NCI-H1930 (cell line): Measurements from ENCODE around the gene PAPOLA.
A peak's percentile ranks its signal among the peaks of the same experiment; 100 is the strongest.
"Not testable (repeated sequence)": the region's sequence is repeated elsewhere in the genome, so short reads cannot be mapped to it uniquely, and the experiment has no call there.

Source experiments
- DNase-seq, 2 experiments: peaks; one replicate each; lab custom pipeline; 2025; lab: John Stamatoyannopoulos, UW

The PAPOLA gene

DNA sequence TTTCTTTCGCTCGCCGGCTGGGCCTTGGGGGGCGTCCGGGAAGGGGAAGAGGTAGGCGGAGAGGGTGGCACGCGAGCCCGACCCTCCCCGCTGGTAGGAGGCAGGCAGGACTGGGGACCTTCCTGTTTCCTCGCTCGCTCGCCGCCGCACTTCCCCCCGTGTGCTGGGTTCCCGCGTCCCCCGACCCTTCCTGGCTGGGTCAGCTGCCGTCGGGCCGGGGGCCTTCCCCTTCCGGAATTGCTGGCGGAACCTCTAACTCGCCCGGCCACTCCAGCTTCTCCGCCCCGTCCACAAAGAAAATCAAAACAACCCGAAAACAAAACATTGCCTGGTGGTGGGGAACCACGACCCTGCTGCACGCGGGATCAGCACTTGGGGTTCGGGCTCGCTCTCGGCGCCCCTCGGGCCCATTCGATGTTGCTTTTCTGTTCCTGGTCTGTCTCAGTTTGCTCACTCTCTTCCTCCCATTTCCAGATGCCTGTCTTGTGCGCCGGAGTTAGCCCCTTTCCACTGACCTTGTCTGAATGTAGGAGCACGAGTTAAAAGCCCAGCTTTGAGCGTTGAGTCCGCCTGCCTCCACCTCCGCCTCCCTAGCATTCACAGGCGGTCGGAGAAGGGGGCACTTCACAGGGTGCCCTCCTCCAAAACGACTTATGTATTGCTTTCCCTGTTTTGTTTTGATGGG is 581 bp downstream of the PAPOLA start:
- no peak for DNase-seq

DNA sequence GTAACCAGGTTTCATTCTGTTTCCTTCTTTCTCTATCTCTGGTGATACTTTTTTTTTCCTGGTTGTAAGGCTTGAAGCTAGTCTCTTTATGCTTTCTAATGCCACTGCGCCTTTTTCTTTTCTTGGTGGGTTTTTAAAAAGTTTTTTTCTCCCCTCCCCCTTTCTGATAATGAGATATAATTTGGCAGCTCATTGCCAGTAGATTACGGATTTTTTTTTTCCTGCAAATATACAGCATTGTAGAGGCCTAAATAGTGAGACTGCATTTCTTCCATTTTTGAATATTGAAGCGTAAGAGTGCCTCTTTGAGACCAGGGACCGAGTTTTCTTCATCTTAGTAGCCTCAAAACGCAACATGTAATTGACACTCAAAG is 1.1 kb downstream of the PAPOLA start:
- DNase-seq = no peak

DNA sequence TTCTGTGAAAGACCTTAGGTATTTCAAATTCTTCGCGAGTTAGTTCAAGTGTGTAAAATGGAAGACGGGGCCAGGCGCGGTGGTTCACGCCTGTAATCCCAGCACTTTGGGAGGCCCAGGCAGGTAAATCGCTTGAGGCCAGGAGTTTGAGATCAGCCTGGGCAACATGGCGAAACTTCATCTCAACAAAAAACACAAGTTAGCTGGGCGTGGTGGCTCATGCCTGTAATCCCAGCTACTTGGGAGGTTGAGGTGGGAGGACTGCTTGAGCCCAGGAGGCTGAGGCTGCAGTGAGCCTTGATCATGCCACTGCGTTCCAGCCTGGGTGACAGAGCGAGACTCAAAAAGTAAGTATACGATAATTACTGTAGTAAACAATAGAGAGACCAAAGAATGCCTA is 2.2 kb downstream of the PAPOLA start:
- not testable (repeated sequence) for DNase-seq

DNA sequence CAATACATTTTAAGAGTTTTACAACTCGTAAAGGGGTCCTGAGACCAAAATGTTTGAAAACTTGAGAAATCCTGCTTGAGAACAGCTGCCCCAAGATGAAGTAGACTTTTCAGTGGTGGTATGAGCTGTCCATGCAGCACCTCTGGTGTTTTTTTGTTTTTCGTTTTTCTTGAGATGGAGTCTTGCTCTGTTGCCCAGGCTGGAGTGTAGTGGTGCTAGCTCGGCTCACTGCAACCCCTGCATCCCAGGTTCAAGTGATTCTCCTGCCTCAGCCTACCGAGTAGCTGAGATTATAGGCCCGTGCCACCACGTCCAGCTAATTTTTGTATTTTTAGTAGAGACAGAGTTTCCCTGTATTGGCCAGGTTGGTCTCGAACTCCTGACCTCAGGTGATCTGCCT is 5.5 kb downstream of the PAPOLA start:
- DNase-seq = no peak

DNA sequence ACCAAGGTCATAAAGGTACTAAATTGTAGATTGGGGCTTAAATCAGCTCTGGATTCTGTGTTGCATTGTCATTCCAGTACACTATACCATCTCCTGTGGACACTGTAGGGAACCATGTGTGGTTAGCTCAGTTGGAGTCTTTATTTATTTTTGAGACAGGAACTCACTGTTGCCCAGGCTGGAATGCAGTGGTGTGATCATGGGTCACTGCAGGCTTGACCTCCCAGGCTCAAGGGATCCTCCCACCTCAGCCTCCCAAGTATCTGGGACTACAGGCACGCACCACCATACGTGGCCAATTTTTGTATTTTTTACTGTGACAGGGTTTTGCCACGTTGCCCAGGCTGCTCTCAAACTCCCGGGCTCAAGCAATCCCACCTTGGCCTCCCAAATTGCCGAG is 6.7 kb downstream of the PAPOLA start:
- no peak for DNase-seq

DNA sequence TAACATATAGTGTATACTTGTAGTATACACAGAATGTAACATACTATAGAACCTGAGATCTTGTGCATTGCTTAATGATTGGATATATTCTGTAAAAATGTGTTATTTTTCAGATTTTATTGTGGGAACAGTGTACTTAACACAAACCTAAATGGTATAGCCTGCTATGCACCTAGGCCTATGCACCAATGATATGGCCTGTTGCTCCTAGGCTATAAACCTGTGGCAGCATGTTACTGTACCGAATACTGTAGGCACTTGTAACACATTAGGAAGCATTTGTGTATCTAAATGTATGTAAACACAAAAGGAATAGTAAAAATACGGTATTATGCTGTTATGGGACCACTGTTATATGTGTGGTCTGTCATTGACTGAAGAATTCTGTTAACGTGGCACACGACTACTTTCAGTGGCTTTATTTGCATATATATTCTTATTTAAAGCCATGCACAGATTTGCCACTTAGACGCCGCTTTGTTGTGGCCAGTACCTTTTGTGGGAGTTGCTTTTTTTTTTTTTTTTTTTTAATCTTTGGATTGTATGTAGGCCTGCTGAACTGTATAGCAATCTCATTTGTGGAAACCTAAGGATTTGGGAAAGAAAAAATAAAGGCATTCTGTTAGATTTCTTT is 7.4 kb downstream of the PAPOLA start:
- DNase-seq = no peak

DNA sequence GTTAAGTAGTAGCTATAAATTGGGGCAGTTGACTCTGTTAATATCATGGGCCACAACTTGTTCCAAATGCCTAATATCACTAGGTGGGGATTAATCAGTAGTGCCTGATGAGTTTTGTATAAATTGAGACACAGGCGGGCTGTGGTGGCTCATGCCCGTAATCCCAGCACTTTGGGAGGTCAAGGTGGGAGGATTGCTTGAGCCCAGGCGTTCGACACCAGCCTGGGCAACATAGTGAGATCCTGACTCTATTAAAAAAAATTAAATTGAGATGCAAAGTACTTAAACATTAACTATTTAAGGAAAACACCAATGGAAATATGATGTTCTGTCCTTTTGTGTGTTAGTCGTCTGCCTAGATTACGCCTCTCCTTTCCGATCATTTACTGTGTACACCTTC is 9.0 kb downstream of the PAPOLA start:
- no peak for DNase-seq

DNA sequence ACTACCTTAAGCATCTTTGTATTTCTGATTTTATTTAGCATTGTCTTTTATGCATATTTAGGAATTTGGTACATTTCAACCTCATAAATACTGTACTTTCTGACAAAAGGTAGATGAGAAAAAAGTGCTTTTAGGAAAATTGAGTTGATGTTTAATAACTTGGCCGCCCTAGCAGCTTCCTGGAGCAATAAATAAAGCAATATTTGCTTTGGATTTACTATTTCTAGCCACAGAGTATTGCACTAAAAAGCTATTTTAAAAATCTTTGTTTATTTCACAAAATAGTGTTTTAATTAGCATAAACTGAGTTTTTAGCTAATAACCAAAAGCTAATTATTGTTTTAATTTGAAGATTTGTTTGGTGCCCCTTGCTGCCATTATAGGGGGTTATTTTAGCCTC is 9.5 kb downstream of the PAPOLA start:
- DNase-seq = no peak

DNA sequence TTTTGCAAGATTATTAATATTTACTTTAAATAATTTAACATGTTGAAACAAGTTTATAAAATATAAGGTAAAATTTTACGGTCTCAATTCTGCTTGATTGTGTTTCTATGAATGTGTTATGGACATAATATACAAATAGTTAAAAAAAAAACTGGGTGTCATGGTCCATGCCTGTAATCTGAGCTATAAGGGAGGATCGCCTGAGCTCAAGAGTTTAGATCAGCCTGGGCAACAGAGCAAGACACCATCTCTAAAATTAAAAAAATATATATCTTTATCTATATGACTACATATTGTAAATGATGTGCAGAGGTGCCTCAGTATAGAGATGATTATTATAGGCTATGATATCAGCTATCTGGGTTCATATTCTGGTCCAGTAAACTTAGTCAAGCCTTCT is 9.9 kb downstream of the PAPOLA start:
- no peak for DNase-seq

DNA sequence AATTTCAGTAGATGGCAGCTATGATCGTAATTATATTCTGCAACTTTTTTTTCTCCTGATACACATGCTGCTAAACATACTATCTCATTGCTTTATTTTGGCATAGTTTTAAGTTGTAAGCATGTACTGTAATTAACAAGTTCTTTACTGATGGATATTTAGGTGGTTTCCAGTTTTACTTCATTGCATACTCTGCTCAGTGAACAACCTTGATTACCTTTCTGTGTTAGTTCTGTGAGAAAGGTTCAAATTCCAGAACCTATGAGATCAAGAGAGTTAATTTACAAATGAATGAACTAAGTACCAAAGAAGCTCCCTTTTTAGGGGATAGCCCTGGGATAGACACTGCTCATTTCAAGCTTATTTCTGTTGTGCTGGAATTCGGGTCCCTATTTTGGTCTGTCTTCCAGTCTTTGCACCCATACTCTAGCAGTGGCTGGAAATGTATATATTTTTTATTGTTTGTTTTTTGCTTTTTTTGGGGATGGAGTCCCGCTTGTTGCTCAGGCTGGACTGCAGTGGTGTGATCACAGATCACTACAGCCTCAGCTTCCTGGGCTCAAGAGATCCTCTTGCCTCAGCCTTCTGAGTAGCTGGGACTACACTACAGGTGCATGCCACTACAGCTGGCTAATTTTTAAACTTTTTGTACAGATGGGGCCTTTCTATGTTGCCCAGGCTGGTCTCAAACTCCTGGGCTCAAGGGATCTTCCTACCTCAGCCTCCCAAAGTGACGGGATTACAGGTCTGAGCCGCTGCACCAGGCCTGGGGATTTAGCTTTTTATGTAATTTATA is 10.6 kb downstream of the PAPOLA start:
- no peak for DNase-seq

DNA sequence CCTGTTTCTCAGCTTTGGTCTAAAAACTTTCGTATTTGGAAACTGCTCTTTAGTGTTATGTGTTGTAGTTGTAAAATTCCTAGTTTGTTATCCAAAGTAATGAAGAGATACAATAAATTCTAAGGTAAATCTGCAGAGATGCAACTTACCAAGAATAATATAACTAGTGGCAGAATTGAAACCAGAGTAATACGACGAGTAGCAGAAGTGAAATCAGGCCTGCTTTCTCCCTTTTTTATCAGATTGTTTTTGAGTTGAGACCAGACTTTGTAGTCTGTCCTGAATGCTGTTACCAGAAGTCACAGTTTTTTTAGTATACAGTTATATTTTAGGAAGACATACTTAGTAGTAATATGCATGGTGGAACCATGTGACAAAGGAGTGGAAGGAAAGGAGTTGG is 12.5 kb downstream of the PAPOLA start:
- DNase-seq = no peak

DNA sequence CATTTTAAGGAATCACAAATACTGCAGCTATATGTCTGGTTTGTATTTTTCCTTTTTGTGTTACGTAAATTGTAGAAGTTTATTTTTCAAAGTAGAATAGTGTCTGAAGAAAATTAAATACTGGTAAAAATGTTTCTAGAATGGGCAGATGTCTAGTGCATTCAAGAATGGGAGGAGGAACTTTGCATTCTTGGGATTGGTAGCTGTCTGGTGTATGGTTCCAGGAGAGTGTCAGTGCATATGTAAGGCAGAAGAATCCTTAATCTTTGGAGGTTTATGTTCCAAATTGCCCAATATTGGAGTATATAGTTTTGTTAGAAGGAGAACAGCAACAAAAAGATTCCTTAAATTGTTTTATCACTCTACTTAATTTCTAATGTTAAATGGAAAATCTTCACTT is 13.5 kb downstream of the PAPOLA start:
- DNase-seq = no peak

DNA sequence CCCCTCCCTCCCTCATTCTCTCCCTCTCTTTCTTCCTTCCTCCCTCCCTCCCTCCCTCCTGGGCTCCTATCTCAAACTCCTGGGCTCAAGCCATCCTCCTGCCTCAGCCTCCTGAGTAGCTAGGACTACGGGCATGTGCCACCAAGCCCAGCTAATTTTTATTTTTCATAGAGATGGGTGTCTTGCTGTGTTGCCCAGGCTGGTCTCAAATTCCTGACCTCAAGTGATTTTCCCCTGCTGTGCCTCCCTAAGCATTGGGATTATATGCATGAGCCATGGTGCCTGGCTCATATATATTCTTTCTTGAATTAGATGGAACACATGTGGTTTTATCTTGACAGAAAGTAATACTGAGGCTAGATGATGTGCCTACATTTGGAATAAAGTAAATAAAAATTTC is 14.2 kb downstream of the PAPOLA start:
- no peak for DNase-seq

DNA sequence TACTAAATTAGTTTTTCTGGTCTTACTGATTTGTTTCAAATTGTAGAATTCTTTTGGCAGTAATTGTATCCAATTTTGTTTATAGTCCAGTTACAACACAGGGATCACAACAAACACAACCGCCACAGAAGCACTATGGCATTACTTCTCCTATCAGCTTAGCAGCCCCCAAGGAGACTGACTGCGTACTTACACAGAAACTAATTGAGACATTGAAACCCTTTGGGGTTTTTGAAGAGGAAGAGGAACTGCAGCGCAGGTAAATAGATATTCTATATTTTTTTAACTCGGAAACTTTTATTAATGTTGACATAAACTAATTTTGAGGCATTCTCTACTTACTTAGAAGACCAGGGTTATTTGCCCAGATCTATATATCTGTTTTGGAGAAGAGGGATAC is 17.8 kb downstream of the PAPOLA start:
- DNase-seq = no peak

DNA sequence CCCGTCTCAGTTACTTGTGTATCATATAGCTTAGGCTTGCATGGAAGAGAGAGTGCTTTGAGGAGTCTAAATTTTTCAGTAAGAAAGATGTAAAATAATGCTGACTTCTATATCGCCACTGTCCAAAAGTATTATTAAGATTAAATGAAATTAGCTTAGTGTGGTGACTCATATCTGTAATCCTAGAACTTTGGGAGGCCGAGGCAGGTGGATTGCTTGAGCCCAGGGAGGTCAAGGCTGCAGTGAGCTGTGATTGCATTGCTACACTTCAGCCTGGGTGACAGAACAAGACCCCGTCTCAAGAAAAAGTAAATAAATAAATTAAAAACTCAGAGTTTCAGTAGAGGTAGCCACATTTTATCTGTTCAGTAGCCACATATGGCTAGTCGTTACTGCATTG is 23.3 kb downstream of the PAPOLA start:
- DNase-seq = no peak

DNA sequence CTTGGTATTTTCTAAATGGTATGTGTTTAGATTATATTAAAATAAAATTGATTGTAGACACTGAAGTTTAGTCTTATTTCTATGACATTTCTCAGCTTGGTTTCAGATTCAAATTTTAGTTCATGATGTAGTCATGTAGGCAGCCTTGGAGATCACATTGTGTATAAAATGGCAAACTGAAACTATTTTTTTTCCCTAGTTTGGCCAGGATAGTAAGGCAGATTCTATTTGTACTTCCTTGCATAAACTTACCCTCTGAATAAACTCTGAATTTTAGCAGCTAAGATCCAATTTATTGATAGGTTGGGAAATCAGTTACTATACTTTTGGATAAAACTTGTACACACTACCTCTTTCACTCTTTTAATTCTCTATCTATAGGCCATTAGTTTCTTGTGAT is 30.4 kb downstream of the PAPOLA start:
- DNase-seq = no peak

DNA sequence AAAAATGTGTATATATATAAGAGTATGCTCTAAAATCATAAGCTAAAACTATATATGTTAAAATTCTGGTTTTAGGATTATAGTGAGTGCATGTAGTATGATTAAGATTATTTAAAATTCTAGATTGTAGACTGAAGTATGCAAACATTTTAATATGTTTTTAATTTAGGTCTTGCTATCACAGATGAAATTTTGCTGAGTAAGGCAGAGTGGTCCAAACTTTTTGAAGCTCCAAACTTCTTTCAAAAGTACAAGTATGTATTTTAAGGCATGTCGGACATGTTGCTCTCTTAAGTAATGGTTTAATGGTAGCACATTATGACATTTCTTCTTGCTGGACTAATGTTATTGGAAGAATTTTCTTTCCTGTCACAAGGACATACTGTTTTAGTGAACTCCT is 34.6 kb downstream of the PAPOLA start:
- DNase-seq = no peak

DNA sequence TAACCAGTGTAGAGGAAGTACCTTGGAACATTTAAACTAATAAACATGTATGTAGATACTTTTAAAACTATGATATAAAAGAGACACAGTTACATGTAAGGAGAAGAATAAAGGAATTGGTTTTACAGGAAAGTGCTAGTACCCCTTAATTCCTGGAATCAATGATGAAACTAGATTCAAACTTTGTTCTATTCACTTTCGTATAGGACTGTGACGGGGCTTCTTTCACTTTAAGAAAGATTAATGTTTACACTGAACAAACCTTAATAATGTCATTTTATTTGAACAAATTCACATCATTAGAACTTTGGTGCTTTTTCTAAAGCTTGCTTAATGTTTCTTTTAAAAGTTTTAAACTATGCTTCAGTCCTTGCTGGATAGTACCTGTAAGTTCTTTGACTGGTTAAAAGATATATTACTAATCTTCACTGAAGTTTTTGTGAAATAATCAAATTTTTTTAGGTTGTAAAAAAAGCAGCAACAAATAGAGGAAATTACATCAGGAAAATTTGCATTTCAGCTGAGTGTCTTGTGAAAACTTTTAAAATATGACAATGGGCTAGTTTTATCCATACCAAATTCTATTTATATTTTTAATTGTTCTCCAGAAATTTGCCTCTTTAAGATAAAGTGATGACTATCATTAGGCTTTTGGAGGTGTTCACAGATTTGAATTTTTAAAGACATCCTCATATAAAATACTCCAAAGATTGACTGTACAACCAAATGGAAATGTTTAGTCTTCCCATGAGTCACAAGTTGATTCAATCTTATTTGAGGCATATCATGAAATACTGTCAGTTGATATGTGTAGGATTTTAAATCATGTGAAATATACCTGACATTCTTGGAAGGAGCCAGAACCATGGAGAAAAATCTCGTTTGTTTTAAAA is 36.2 kb downstream of the PAPOLA start:
- DNase-seq = no peak

DNA sequence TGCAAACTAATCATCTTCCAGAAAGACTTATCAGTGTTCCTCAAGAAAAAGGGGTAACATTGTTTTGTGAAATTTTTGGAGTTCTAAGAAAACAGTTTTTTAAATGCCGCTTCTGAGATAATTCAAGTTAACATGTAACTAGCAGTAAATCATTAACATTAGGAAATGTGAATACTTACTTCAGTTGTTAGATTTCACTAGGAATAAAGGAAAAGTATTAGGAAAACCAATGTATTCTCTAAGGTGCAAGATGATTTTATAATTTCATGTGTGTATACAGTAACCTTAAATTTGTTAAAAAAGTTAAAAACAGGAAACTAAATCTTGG is 36.8 kb downstream of the PAPOLA start:
- DNase-seq = no peak

DNA sequence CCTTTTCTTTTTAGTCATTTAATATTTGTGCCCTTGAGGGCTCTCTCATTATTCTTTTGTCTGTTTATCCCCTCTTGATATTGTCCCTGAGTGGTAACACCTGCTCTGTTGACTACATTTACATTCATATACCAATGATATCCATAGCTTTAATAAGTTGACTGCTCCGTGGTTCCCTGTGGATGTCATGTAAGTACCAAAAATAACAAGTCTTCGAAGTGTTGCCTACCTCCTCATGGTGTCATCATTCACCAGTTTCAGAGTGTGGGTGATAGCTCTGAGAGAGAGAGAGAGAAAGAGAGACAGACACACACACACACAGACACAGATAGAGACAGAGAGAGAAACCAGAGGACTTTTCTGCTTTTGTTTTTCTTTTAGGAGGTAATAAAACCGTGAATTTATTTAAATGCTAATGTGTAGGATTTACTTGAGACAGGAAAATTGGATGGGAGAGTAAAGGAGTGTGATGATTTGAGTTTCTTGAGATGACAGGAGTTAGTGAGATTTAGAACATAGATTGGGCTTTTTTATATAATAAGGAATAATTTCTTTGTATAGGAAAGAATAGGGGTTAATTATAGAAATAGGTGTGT is 52.2 kb downstream of the PAPOLA start:
- DNase-seq = peak in 1 of 2 experiments; percentile 14

DNA sequence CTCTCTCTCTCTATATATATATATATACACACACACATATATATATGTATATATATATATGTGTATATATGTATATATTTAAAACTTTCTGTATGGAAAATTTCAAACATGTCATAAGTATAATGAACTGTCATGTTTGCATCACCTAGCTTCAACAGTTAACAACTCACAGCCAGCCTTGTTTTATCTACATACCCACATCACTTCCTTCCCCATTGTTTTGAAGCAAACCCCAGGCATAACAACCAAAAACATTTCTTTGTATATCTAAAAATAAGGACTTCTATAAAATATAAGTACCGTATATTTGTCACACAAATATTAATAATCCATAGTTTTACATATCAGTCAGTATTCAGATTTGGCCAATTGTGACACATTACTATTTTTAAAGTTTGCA is 57.4 kb downstream of the PAPOLA start:
- DNase-seq = no peak

DNA sequence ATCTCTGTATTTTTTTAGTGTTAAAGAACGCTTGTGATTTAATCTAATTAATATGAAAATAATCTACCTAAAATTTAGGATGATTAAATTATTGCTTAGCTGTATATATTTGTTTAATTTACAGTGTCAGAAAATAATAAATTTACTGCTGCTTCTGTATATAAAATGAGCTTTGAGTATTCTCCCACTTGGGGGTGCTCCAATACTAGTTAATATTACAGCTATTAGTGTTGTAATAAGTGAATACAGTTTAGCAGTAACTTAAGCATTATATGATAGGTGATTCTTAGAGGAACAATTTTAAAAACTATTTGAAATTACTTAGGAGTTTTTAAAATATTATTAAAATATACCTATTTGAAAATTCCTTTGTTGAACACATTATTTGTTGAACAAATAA is 62.2 kb downstream of the PAPOLA start:
- no peak for DNase-seq
